Trophoblast cell (in vitro differentiated cells and primary cell): ENCODE results near the gene GFOD1.

Source experiments
- DNase-seq, 2 donors: peaks; one replicate each; pipeline ENCODE4 v3.0.0-alpha.2; 2016
- H2AFZ ChIP-seq: 2 replicates; pipeline ENCODE4 v1.6.1; 2013; ENCODE audit warnings: low read length, moderate library complexity, mild to moderate bottlenecking; ENCODE audit not compliant: insufficient read depth, poor library complexity
- H2AK5ac ChIP-seq: 2 replicates; pipeline ENCODE4 v1.6.1; 2013; ENCODE audit warnings: mild to moderate bottlenecking, low read length
- H2BK120ac ChIP-seq: 2 replicates; pipeline ENCODE4 v1.6.1; 2013; ENCODE audit warnings: low read length, mild to moderate bottlenecking, moderate library complexity; ENCODE audit not compliant: insufficient read depth, poor library complexity
- H2BK12ac ChIP-seq: 2 replicates; pipeline ENCODE4 v1.6.1; 2013; ENCODE audit warnings: mild to moderate bottlenecking, low read length, moderate library complexity
- H2BK5ac ChIP-seq: 2 replicates; pipeline ENCODE4 v1.6.1; 2013; ENCODE audit warnings: low read length, low read depth, moderate library complexity, mild to moderate bottlenecking; ENCODE audit not compliant: poor library complexity
- H3K14ac ChIP-seq: 2 replicates; pipeline ENCODE4 v1.6.1; 2013; ENCODE audit warnings: mild to moderate bottlenecking, low read length
- H3K18ac ChIP-seq: 2 replicates; pipeline ENCODE4 v1.6.1; 2013; ENCODE audit warnings: mild to moderate bottlenecking, low read length
- H3K23ac ChIP-seq: 2 replicates; pipeline ENCODE4 v1.6.1; 2013; ENCODE audit warnings: low read length
- H3K27ac ChIP-seq: 2 replicates; pipeline ENCODE4 v1.5.1; 2013; ENCODE audit warnings: low read depth, mild to moderate bottlenecking, inconsistent platforms, low read length, moderate library complexity
- H3K27me3 ChIP-seq: 2 replicates; pipeline ENCODE4 v1.6.1; 2013; ENCODE audit warnings: inconsistent platforms, mild to moderate bottlenecking, low read length, moderate library complexity; ENCODE audit not compliant: insufficient read depth
- H3K36me3 ChIP-seq, 2 experiments: 1 replicate in 1 of 2; 2 replicates in 1 of 2; pipeline ENCODE4 v1.6.1; 2013; ENCODE audit warnings: low read length in 2 of 2, mild to moderate bottlenecking in 2 of 2, moderate library complexity in 1 of 2; ENCODE audit not compliant: insufficient read depth in 2 of 2, control insufficient read depth in 1 of 2
- H3K4ac ChIP-seq: 2 replicates; pipeline ENCODE4 v1.6.1; 2013; ENCODE audit warnings: low read depth, mild to moderate bottlenecking, low read length, moderate library complexity
- H3K4me1 ChIP-seq, 2 experiments: 1 replicate in 1 of 2; 2 replicates in 1 of 2; pipeline ENCODE4 v1.6.1; 2013; ENCODE audit warnings: low read length in 2 of 2, mild to moderate bottlenecking in 2 of 2, moderate library complexity in 1 of 2; ENCODE audit not compliant: insufficient read depth in 2 of 2, control insufficient read depth in 1 of 2
- H3K4me2 ChIP-seq: 2 replicates; pipeline ENCODE4 v1.6.1; 2013; ENCODE audit warnings: inconsistent platforms, mild to moderate bottlenecking, low read length, moderate library complexity
- H3K4me3 ChIP-seq: 2 replicates; pipeline ENCODE4 v1.5.1; 2013; ENCODE audit warnings: mild to moderate bottlenecking, low read depth, low read length, inconsistent platforms
- H3K79me1 ChIP-seq: one replicate; pipeline ENCODE4 v1.6.1; 2013; ENCODE audit warnings: low read length
- H3K79me2 ChIP-seq: 2 replicates; pipeline ENCODE4 v1.6.1; 2013; ENCODE audit warnings: low read length, mild to moderate bottlenecking; ENCODE audit not compliant: control insufficient read depth, insufficient read depth, poor library complexity
- H3K9ac ChIP-seq: 2 replicates; pipeline ENCODE4 v1.6.1; 2013; ENCODE audit warnings: mild to moderate bottlenecking, low read length
- H3K9me3 ChIP-seq: 2 replicates; pipeline ENCODE4 v1.6.1; 2013; ENCODE audit warnings: low read depth, mild to moderate bottlenecking, control low read depth, inconsistent platforms, low read length; ENCODE audit not compliant: insufficient read depth
- H4K12ac ChIP-seq: 2 replicates; pipeline ENCODE4 v1.6.1; 2013; ENCODE audit warnings: low read depth, mild to moderate bottlenecking, low read length, moderate library complexity
- H4K8ac ChIP-seq: 2 replicates; pipeline ENCODE4 v1.6.1; 2013; ENCODE audit warnings: low read depth, mild to moderate bottlenecking, low read length, moderate library complexity
- H4K91ac ChIP-seq: one replicate; pipeline ENCODE4 v1.6.1; 2013; ENCODE audit warnings: low read depth, mild to moderate bottlenecking, low read length, moderate library complexity
- WGBS: extraction: QIAGEN DNeasy Blood & Tissue Kit; methylation state at CpG from one replicate; pipeline ENCODE4 v1.1.7; 2013; ENCODE audit warnings: missing lambda C conversion rate; ENCODE audit not compliant: insufficient read length, insufficient coverage; ENCODE audit errors: extremely low coverage; 5-methylcytosine and 5-hydroxymethylcytosine counted together

GFOD1 gene

DNA sequence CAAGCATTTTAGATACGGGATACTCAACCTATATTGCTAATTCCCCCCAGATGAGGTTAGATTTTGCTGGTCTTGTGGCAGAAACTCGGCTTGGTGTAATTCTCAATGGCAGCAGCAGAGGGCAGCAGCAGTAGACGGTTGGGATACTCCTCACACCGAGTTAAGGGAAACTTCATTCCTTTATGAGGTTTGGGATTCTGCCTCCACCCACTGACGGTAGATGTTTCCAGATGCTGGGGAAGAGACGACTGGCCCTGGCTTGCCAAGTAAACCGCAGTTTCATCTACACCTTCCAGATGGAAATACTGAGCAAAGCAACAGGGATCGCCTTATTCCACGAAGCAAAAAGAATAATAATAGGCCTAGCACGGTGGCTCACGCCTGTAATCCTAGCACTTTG is 150.8 kb downstream of the GFOD1 start:
- Histone ChIP-seq H3K27me3 (no peaks in the 10 kb centered on the region), H3K36me3 (no peaks in the 10 kb centered on the region), H3K9me3 (peaks cover 3% of the 10 kb centered on the region), H3K14ac (no peak overlapping the region), H4K12ac (no peak overlapping the region), H2BK5ac (no peak overlapping the region), H3K18ac (no peak overlapping the region), H3K79me1 (no peaks in the 10 kb centered on the region), H4K8ac (no peak overlapping the region), H2AFZ (no peak overlapping the region), H4K91ac (no peak overlapping the region), H3K4me2 (no peak overlapping the region), H3K4me3 (no peak overlapping the region), H3K9ac (no peak overlapping the region), H3K79me2 (no peaks in the 10 kb centered on the region), H3K27ac (no peak overlapping the region), H2AK5ac (no peak overlapping the region), H3K4ac (no peak overlapping the region), H2BK120ac (no peak overlapping the region), H2BK12ac (no peak overlapping the region), H3K4me1 (peaks cover 2 to 3% of the 10 kb centered on the region in 2 experiments), H3K23ac (no peak overlapping the region)
- DNase-seq, result peak; percentile 88 to 96
- no CpG with 5 or more reads among the region's 11 CpGs for WGBS

DNA sequence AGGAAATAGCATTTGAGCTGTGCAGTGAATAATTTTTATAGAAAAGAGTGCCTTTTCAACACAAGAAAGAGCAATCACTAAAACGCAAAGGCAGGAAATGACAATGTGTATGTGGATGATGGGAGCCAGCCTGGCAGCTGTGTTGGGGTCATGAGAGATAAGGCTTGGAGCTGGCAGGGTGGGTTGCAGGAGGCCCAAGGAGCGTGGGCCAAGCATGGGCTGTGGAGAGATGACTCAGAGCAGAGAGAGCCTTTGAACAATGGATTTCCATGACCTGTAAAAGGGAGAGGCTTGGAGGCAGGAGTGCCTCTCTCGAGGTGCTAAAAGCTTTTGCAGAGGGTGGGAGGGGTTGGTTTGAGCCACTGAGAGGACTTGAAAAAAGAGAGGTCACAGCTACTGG is 152.4 kb downstream of the GFOD1 start:
- no CpG with 5 or more reads among the region's 3 CpGs for WGBS
- Histone ChIP-seq H3K4ac (no peak overlapping the region), H3K4me1 (peaks cover 0 to 3% of the 10 kb centered on the region in 2 experiments), H3K4me2 (no peak overlapping the region), H4K91ac (no peak overlapping the region), H2BK5ac (no peak overlapping the region), H2AFZ (no peak overlapping the region), H3K27me3 (no peaks in the 10 kb centered on the region), H4K12ac (no peak overlapping the region), H3K14ac (no peak overlapping the region), H3K9me3 (no peaks in the 10 kb centered on the region), H2AK5ac (no peak overlapping the region), H3K79me1 (no peaks in the 10 kb centered on the region), H2BK120ac (no peak overlapping the region), H2BK12ac (no peak overlapping the region), H3K23ac (no peak overlapping the region), H3K27ac (no peak overlapping the region), H4K8ac (no peak overlapping the region), H3K36me3 (no peaks in the 10 kb centered on the region), H3K9ac (no peak overlapping the region), H3K79me2 (no peaks in the 10 kb centered on the region), H3K18ac (no peak overlapping the region), H3K4me3 (no peak overlapping the region)
- DNase-seq, result no peak

- Histone ChIP-seq H3K27me3 (no peaks in the 10 kb centered on the region), H4K91ac (no peak overlapping the region), H3K4me1 (peaks cover 0 to 3% of the 10 kb centered on the region in 2 experiments), H2AFZ (no peak overlapping the region), H3K23ac (no peak overlapping the region), H3K79me1 (peaks cover 8% of the 10 kb centered on the region), H2BK12ac (no peak overlapping the region), H3K18ac (no peak overlapping the region), H4K8ac (no peak overlapping the region), H3K4me3 (no peak overlapping the region), H3K27ac (no peak overlapping the region), H3K14ac (no peak overlapping the region), H3K79me2 (peaks cover 3% of the 10 kb centered on the region), H2BK120ac (no peak overlapping the region), H3K9me3 (no peaks in the 10 kb centered on the region), H2BK5ac (no peak overlapping the region), H4K12ac (no peak overlapping the region), H2AK5ac (no peak overlapping the region), H3K4me2 (no peak overlapping the region), H3K36me3 (no peaks in the 10 kb centered on the region), H3K9ac (no peak overlapping the region), H3K4ac (no peak overlapping the region)
- no CpG with 5 or more reads among the region's 2 CpGs for WGBS
- no peak for DNase-seq
Observed at GRCh38 chr6:13332349-13332706, 155.1 kb downstream of the GFOD1 start.

DNA sequence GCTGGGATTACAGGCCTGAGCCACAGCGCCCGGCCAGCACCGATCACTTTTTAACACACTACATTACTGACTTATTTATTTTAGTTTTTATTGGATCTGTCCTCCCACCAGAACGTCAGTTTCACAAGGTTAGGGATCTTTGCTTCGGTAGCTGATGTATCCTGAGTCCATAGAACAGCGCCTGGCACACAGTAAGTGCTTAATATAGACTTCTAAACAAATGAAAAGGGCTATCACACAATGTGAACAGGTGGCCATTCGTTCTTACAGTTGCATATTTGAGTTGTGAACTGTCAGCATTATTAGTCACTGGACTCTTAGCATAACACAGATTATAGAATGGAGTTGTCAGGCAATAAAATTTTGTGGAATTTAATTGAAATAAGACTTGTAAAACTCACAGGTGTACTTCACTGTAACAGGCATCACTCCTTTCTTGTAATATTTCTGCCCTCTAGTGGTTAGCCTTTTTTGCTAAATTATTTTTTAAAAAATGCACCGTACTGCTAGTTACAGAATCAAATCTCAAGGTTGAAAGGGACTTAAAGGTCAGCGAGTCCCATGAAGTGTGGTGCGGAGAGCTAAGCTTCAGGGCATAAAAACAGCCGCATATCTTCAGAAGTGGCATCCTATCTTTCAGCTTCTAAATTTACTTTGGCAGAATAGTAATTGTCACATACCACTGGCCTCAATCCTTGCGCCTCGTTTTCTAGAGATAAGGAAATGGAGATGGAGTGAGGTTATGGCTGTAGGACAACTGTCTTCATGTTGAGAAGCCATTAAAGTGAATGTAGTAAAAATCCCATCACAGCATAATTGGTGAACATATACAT is 155.7 kb downstream of the GFOD1 start:
- no peak overlapping the region for H2BK12ac ChIP-seq
- peak in 1 of 2 donors; percentile 72 for DNase-seq
- H3K9ac ChIP-seq, result no peak overlapping the region
- H3K27me3 ChIP-seq, result no peaks in the 10 kb centered on the region
- H3K18ac ChIP-seq, result no peak overlapping the region
- H3K4me3 ChIP-seq, result no peak overlapping the region
- no peak overlapping the region for H2AFZ ChIP-seq
- no peak overlapping the region for H3K23ac ChIP-seq
- H3K79me2 ChIP-seq, result peaks cover 3% of the 10 kb centered on the region
- H3K36me3 ChIP-seq, result no peaks in the 10 kb centered on the region
- H3K27ac ChIP-seq, result no peak overlapping the region
- H3K4ac ChIP-seq, result no peak overlapping the region
- no peak overlapping the region for H4K12ac ChIP-seq
- H4K8ac ChIP-seq, result no peak overlapping the region
- no CpG with 5 or more reads among the region's 13 CpGs for WGBS
- no peak overlapping the region for H4K91ac ChIP-seq
- H2BK120ac ChIP-seq, result no peak overlapping the region
- no peak overlapping the region for H3K14ac ChIP-seq
- H3K79me1 ChIP-seq, result peaks cover 8% of the 10 kb centered on the region
- no peak overlapping the region for H2BK5ac ChIP-seq
- peaks cover 0 to 3% of the 10 kb centered on the region in 2 experiments for H3K4me1 ChIP-seq
- H3K9me3 ChIP-seq, result no peaks in the 10 kb centered on the region
- no peak overlapping the region for H3K4me2 ChIP-seq
- no peak overlapping the region for H2AK5ac ChIP-seq
